Measurements from ENCODE around the gene F11R.

GRCh38 chr1:161054805-161055204, 33.9 kb upstream of the F11R start:
- TF ChIP-seq CTCF (IDR thresholded peaks at IDR 0.05) (peak in 1 of 4 donors; percentile 17), POLR2A (IDR thresholded peaks at IDR 0.05) (no peak)

Measured in right lobe of liver (tissue), 4 donors.